MM.1S (cell line): Measurements from ENCODE around the gene ZCWPW2.

ENCODE experiments used
- DNase-seq: peaks from one replicate; pipeline ENCODE4 v3.0.0-alpha.2; 2015
- H2AFZ ChIP-seq: fragments of 300-600 bp; sonication (generic); 2 replicates; pipeline ENCODE4 v1.6.0; 2016; ENCODE audit warnings: antibody characterized with exemption, low read length
- H3F3A ChIP-seq: fragments of 300-600 bp; sonication (generic); 2 replicates; pipeline ENCODE4 v1.6.1; 2016; ENCODE audit warnings: mild to moderate bottlenecking, antibody characterized with exemption, low read length, moderate library complexity, mixed read lengths; ENCODE audit not compliant: insufficient read depth
- H3K27ac ChIP-seq: fragments of 300-600 bp; sonication (generic); 2 replicates; pipeline ENCODE4 v1.5.1; 2016; ENCODE audit warnings: mild to moderate bottlenecking, low read length
- H3K27me3 ChIP-seq: fragments of 300-600 bp; sonication (generic); replicated peaks from 2 replicates; pipeline ENCODE4 v1.6.0; 2016; ENCODE audit warnings: low read length; ENCODE audit not compliant: insufficient read depth
- H3K36me3 ChIP-seq: fragments of 300-600 bp; sonication (generic); replicated peaks from 2 replicates; pipeline ENCODE4 v1.6.1; 2016; ENCODE audit warnings: mild to moderate bottlenecking, low read length, mixed read lengths; ENCODE audit not compliant: insufficient read depth
- H3K4me1 ChIP-seq: fragments of 300-600 bp; sonication (generic); 2 replicates; pipeline ENCODE4 v1.6.1; 2016; ENCODE audit warnings: low read length, mixed read lengths
- H3K4me2 ChIP-seq: fragments of 300-600 bp; sonication (generic); 2 replicates; pipeline ENCODE4 v1.6.0; 2016; ENCODE audit warnings: low read depth, low read length
- H3K4me3 ChIP-seq: fragments of 300-600 bp; sonication (generic); 2 replicates; pipeline ENCODE4 v1.5.1; 2016; ENCODE audit warnings: low read length, mixed read lengths
- H3K79me2 ChIP-seq: fragments of 300-600 bp; sonication (generic); 2 replicates; pipeline ENCODE4 v1.6.1; 2016; ENCODE audit warnings: mixed run types, low read length, mixed read lengths
- H3K9ac ChIP-seq: fragments of 300-600 bp; sonication (generic); 2 replicates; pipeline ENCODE4 v1.6.1; 2016; ENCODE audit warnings: low read length, mixed read lengths
- H3K9me2 ChIP-seq: fragments of 300-600 bp; sonication (generic); replicated peaks from 2 replicates; pipeline ENCODE4 v1.6.1; 2016; ENCODE audit warnings: mild to moderate bottlenecking, low read length, mixed read lengths; ENCODE audit not compliant: insufficient read depth
- H3K9me3 ChIP-seq: fragments of 300-600 bp; sonication (generic); replicated peaks from 2 replicates; pipeline ENCODE4 v1.6.1; 2016; ENCODE audit warnings: mild to moderate bottlenecking, low read length, mixed read lengths; ENCODE audit not compliant: insufficient read depth
- H4K20me1 ChIP-seq: fragments of 300-600 bp; sonication (generic); 2 replicates; pipeline ENCODE4 v1.6.1; 2016; ENCODE audit warnings: mild to moderate bottlenecking, low read length, moderate library complexity, mixed read lengths; ENCODE audit not compliant: insufficient read depth
- CTCF ChIP-seq: fragments of 300-600 bp; sonication (generic); IDR thresholded peaks from 2 replicates; pipeline ENCODE4 v1.5.1; 2016; ENCODE audit warnings: antibody characterized with exemption, low read length, mixed read lengths
- EZH2 ChIP-seq: fragments of 300-600 bp; sonication (generic); optimal IDR thresholded peaks from 2 replicates; pipeline ENCODE3; 2017; ENCODE audit warnings: low read depth, mild to moderate bottlenecking, antibody characterized with exemption, low read length, mixed read lengths
- EZH2phosphoT487 ChIP-seq: fragments of 300-600 bp; sonication (generic); IDR thresholded peaks from 2 replicates; pipeline ENCODE4 v1.6.1; 2018; ENCODE audit warnings: antibody characterized with exemption, low read length

Gene ZCWPW2

GRCh38 chr3:28462866-28463265 lies 114.3 kb downstream of the ZCWPW2 start:
- H3K36me3 ChIP-seq, result no peaks in the 10 kb centered on the region
- TF ChIP-seq EZH2, result no peak
- H3K4me3 ChIP-seq, result no peak overlapping the region
- no peaks in the 10 kb centered on the region for H3K27me3 ChIP-seq
- no peak overlapping the region for H3K9ac ChIP-seq
- H3K9me2 ChIP-seq, result no peaks in the 10 kb centered on the region
- no peak overlapping the region for H3K4me2 ChIP-seq
- no peaks in the 10 kb centered on the region for H3K9me3 ChIP-seq
- DNase-seq, result no peak
- no peaks in the 10 kb centered on the region for H3K79me2 ChIP-seq
- no peak overlapping the region for H3K27ac ChIP-seq
- no peaks in the 10 kb centered on the region for H3K4me1 ChIP-seq
- no peaks in the 10 kb centered on the region for H4K20me1 ChIP-seq
- no peaks in the 10 kb centered on the region for H3F3A ChIP-seq
- no peak overlapping the region for H2AFZ ChIP-seq

GRCh38 chr3:28467414-28467813 lies 118.9 kb downstream of the ZCWPW2 start:
- H3K27ac ChIP-seq, result no peak overlapping the region
- no peaks in the 10 kb centered on the region for H3K36me3 ChIP-seq
- no peaks in the 10 kb centered on the region for H3K27me3 ChIP-seq
- H3K4me2 ChIP-seq, result no peak overlapping the region
- H4K20me1 ChIP-seq, result no peaks in the 10 kb centered on the region
- no peak overlapping the region for H3K4me3 ChIP-seq
- H3K9me3 ChIP-seq, result no peaks in the 10 kb centered on the region
- H3F3A ChIP-seq, result no peaks in the 10 kb centered on the region
- no peaks in the 10 kb centered on the region for H3K4me1 ChIP-seq
- H3K9ac ChIP-seq, result no peak overlapping the region
- DNase-seq, result no peak
- no peak overlapping the region for H2AFZ ChIP-seq
- TF ChIP-seq EZH2, result no peak
- no peak for TF ChIP-seq EZH2phosphoT487
- TF ChIP-seq CTCF, result no peak
- H3K79me2 ChIP-seq, result no peaks in the 10 kb centered on the region
- H3K9me2 ChIP-seq, result no peaks in the 10 kb centered on the region

GRCh38 chr3:28476194-28476593 lies 127.7 kb downstream of the ZCWPW2 start:
- TF ChIP-seq CTCF, result peak; percentile 60
- no peak for TF ChIP-seq EZH2phosphoT487
- no peak for TF ChIP-seq EZH2
- no peaks in the 10 kb centered on the region for H3K27me3 ChIP-seq
- no peaks in the 10 kb centered on the region for H3F3A ChIP-seq
- H2AFZ ChIP-seq, result no peak overlapping the region
- H3K9ac ChIP-seq, result no peak overlapping the region
- H3K9me3 ChIP-seq, result no peaks in the 10 kb centered on the region
- peak; percentile 42 for DNase-seq
- H3K4me1 ChIP-seq, result no peaks in the 10 kb centered on the region
- no peaks in the 10 kb centered on the region for H3K36me3 ChIP-seq
- no peaks in the 10 kb centered on the region for H3K9me2 ChIP-seq
- H4K20me1 ChIP-seq, result no peaks in the 10 kb centered on the region
- H3K4me2 ChIP-seq, result no peak overlapping the region
- H3K4me3 ChIP-seq, result no peak overlapping the region
- no peaks in the 10 kb centered on the region for H3K79me2 ChIP-seq
- no peak overlapping the region for H3K27ac ChIP-seq

DNA sequence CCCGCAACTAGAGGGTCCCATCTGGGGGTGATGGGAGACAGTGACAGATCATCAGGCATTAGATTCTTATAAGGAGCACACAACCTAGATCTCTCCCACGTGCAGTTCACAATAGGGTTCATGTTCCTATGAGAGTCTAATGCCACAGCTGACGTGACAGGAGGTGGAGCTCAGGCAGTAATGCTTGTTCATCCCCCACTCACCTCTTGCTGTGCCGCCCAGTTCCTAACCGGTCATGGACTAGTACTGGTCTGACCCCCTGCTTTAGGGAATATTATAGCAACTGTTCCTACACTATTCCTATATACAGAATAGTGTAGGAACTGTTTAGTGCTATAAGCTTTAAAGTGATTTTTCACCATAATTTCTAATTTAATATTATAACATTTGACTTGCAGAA lies 128.2 kb downstream of the ZCWPW2 start:
- H3K9ac ChIP-seq, result no peak overlapping the region
- no peaks in the 10 kb centered on the region for H3K36me3 ChIP-seq
- no peak overlapping the region for H3K4me2 ChIP-seq
- DNase-seq, result no peak
- H3K9me2 ChIP-seq, result no peaks in the 10 kb centered on the region
- no peaks in the 10 kb centered on the region for H3K4me1 ChIP-seq
- no peak for TF ChIP-seq EZH2phosphoT487
- TF ChIP-seq EZH2, result no peak
- no peaks in the 10 kb centered on the region for H4K20me1 ChIP-seq
- H3K9me3 ChIP-seq, result no peaks in the 10 kb centered on the region
- no peak overlapping the region for H2AFZ ChIP-seq
- H3K4me3 ChIP-seq, result no peak overlapping the region
- H3K79me2 ChIP-seq, result no peaks in the 10 kb centered on the region
- H3K27ac ChIP-seq, result no peak overlapping the region
- H3F3A ChIP-seq, result no peaks in the 10 kb centered on the region
- no peaks in the 10 kb centered on the region for H3K27me3 ChIP-seq
